Measurements from ENCODE around the gene CTSZ. TPM values are rescaled to one million over a fixed set of nuclear protein-coding genes. Genes with fewer than 3 reads are reported as not detected.

Gene CTSZ
- polyA plus RNA-seq, 2 of the 4 experiments (the other 2 are of a cell fraction): 115 to 156 TPM

- WGBS (ENCODE audit: missing lambda C conversion rate): 1% methylated on average over 33 of the region's 86 CpGs
- Histone ChIP-seq H3K4me2 (peak within 1 kb of the TSS; percentile 83), H3K4me1 (peaks cover 37% of the 10 kb centered on the region), H3K27ac (peak within 1 kb of the TSS; percentile 93 to 99), H3K4me3 (peak within 1 kb of the TSS; percentile 70), H3K9me3 (no peaks in the 10 kb centered on the region)
- CTCF ChIA-PET: interaction anchor here (0.6 to 2.6 kb wide), 9 partner anchors 8 to 519 kb away, joined by 3 to 5 read pairs (median 3); partner anchors contain the start of gene PRELID3B
- ATAC-seq (peak; percentile 98 to 99), DNase-seq (ENCODE audit: low read depth in 1 of 2, low spot score in 1 of 2) (peak; percentile 86 to 94), FAIRE-seq (no peak)
- POLR2A ChIA-PET: interaction anchor here (0.6 to 2.9 kb wide), 27 partner anchors 8 to 596 kb away, joined by 3 to 35 read pairs (median 3); partner anchors contain the start of genes NELFCD, PRELID3B and TUBB1
- TF ChIP-seq TP53 (CRISPR knock-in tag; IDR thresholded peaks at IDR 0.05): peak; percentile 60; the same call in 1 of the 2 replicates
- TF ChIP-seq USF2 (IDR thresholded peaks at IDR 0.05): peak; percentile 1; the same call in 1 of the 2 replicates
- TF ChIP-seq E2F6 (IDR thresholded peaks at IDR 0.05; ENCODE audit: borderline replicate concordance, low read depth): peak; percentile 38
- TF ChIP-seq CHD2 (IDR thresholded peaks at IDR 0.05; ENCODE audit: low read length, partially characterized antibody): no peak
- 0 out of 2 replicates have a peak, but pooled peaks have one; percentile 65 for TF ChIP-seq RFX5 (IDR thresholded peaks at IDR 0.05)
- TF ChIP-seq ATOH8 (CRISPR knock-in tag; IDR thresholded peaks at IDR 0.05; ENCODE audit: low read depth): peak; percentile 94
- TF ChIP-seq NR3C1 (IDR thresholded peaks at IDR 0.05): no peak
- 0 out of 2 replicates have a peak, but pooled peaks have one; percentile 29 for TF ChIP-seq KDM5A (IDR thresholded peaks at IDR 0.05)
- TF ChIP-seq PHF8 (IDR thresholded peaks at IDR 0.05; ENCODE audit: borderline replicate concordance, low read depth): peak; percentile 85
- TF ChIP-seq RCOR1 (IDR thresholded peaks at IDR 0.05; ENCODE audit: low read depth, low read length): no peak
- peak; percentile 95 for TF ChIP-seq EHF (CRISPR knock-in tag; IDR thresholded peaks at IDR 0.05)
- no peak for TF ChIP-seq CBX2 (IDR thresholded peaks at IDR 0.05; ENCODE audit: borderline replicate concordance, low read depth)
- TF ChIP-seq EP300 (IDR thresholded peaks at IDR 0.05): no peak
- peak; percentile 72; the same call in 1 of the 2 replicates for TF ChIP-seq RARB (CRISPR knock-in tag; IDR thresholded peaks at IDR 0.05)
- TF ChIP-seq JUN (IDR thresholded peaks at IDR 0.05): peak; percentile 74 to 93; a peak in 4 of 5 replicates
- TF ChIP-seq MYC (IDR thresholded peaks at IDR 0.05; ENCODE audit: borderline replicate concordance, low read length): peak; percentile 48; the same call in 1 of the 2 replicates
- no peak for TF ChIP-seq CEBPB (IDR thresholded peaks at IDR 0.05)
- TF ChIP-seq BCL3 (IDR thresholded peaks at IDR 0.05): peak; percentile 88; the same call in 2 of the 3 replicates
- TF ChIP-seq POLR2AphosphoS2 (conservative IDR thresholded peaks at IDR 0.05; ENCODE audit: low read length): no peak
- peak; percentile 90 for TF ChIP-seq POLR2A (IDR thresholded peaks at IDR 0.05; ENCODE audit: low read length)
- no peak; the same call in 1 of the 2 replicates for TF ChIP-seq HMGXB4 (CRISPR knock-in tag; IDR thresholded peaks at IDR 0.05; ENCODE audit: borderline replicate concordance)
- TF ChIP-seq FOXS1 (CRISPR knock-in tag; IDR thresholded peaks at IDR 0.05): 0 out of 2 replicates have a peak, but pooled peaks have one; percentile 29
- no peak for TF ChIP-seq NFE2L2 (conservative IDR thresholded peaks at IDR 0.05; ENCODE audit: low read length)
- TF ChIP-seq GATA3 (IDR thresholded peaks at IDR 0.05; ENCODE audit: borderline replicate concordance): no peak
- no peak for TF ChIP-seq ZSCAN20 (CRISPR knock-in tag; IDR thresholded peaks at IDR 0.05)
- peak; percentile 84 for TF ChIP-seq MAX (IDR thresholded peaks at IDR 0.05)
- TF ChIP-seq HDAC2 (IDR thresholded peaks at IDR 0.05): 0 out of 2 replicates have a peak, but pooled peaks have one; percentile 50
- TF ChIP-seq TFCP2L1 (CRISPR knock-in tag; IDR thresholded peaks at IDR 0.05): peak; percentile 85; the same call in 1 of the 2 replicates
- peak; percentile 88 for TF ChIP-seq PBX3 (IDR thresholded peaks at IDR 0.05)
- TF ChIP-seq ZNF302 (CRISPR knock-in tag; IDR thresholded peaks at IDR 0.05): no peak
- no peak for TF ChIP-seq BHLHE40 (IDR thresholded peaks at IDR 0.05; ENCODE audit: low read depth, low read length)
- TF ChIP-seq HOXB5 (CRISPR knock-in tag; IDR thresholded peaks at IDR 0.05): peak; percentile 85
- TF ChIP-seq MAFK (IDR thresholded peaks at IDR 0.05; ENCODE audit: partially characterized antibody): no peak
- TF ChIP-seq ZC3H11A (IDR thresholded peaks at IDR 0.05): no peak
- TF ChIP-seq HOXB13 (CRISPR knock-in tag; IDR thresholded peaks at IDR 0.05; ENCODE audit: low read depth): peak; percentile 96
Measured at GRCh38 chr20:59032023-59032712, 25.1 kb upstream of the CTSZ start, which contains the start of gene ATP5F1E. ATP5F1E (minus strand) TSS chr20:59032335; CDS start chr20:59032251, 84 bp downstream.
